K562 (cell line): ENCODE results near the gene EEF1AKMT4. TPM values are rescaled to one million over a fixed set of nuclear protein-coding genes. Genes with fewer than 3 reads are reported as not detected.
A peak's percentile ranks its signal among the peaks of the same experiment; 100 is the strongest.

Source experiments
- FOS ChIP-seq: IDR thresholded peaks from 3 replicates; pipeline ENCODE4 v1.6.1; 2011; ENCODE audit not compliant: insufficient read length; ENCODE audit errors: extremely low read depth
- MTA3 ChIP-seq: fragments of 450-650 bp; formaldehyde crosslinking; IDR thresholded peaks from 2 replicates; pipeline ENCODE4 v1.6.1; 2017; ENCODE audit warnings: mild to moderate bottlenecking, borderline replicate concordance
- TBP ChIP-seq: optimal IDR thresholded peaks from 2 replicates; pipeline ENCODE3; 2011; ENCODE audit warnings: low read depth, low read length, improper control_type of control experiment
- TEAD4 ChIP-seq, 2 experiments: sonication (generic) in 1 of 2; formaldehyde crosslinking in 1 of 2; IDR thresholded peaks; 2 replicates each; pipeline versions ENCODE4 v1.6.1 to v1.8.0; 2012 to 2022; ENCODE audit warnings: borderline replicate concordance in 1 of 2, inconsistent platforms in 1 of 2, low read length in 1 of 2, mild to moderate bottlenecking in 1 of 2, missing genetic modification reagents in 1 of 2
- polyA plus RNA-seq, 8 experiments: library from polyadenylated mRNA; depleted of rRNA in 4 of 8; stranded (reverse) in 5 of 8; unstranded in 3 of 8; fragments of >200 nt; fragmentation: Nextera tagmentation in 2 of 8; fragmentation: Illumina TruSeq in 1 of 8; extraction: Ambion mirVana in 2 of 8; extraction: Trizol in 1 of 8; gene quantifications; 2 replicates each; pipeline versions ENCODE4 v1.2.1 to v1.2.3, GENCODE V29; 2011 to 2014; ENCODE audit warnings: inconsistent platforms in 1 of 8, missing spikeins in 1 of 8
- total RNA-seq, 7 experiments: library from RNA; depleted of rRNA in 6 of 7; stranded (reverse); fragments of >200 nt in 6 of 7; fragmentation: Illumina TruSeq in 2 of 7; extraction: Trizol in 2 of 7; gene quantifications; 2 replicates each; pipeline versions ENCODE4 v1.2.1 to v1.2.3, GENCODE V29; 2011 to 2021; ENCODE audit warnings: low replicate concordance in 1 of 7
- TF ChIP-seq, protein P1 (sequence below): fragments of 450-650 bp; IDR thresholded peaks from 2 replicates; pipeline ENCODE4 v1.6.1; 2016; ENCODE audit warnings: low read depth

Gene EEF1AKMT4
- total and polyA plus RNA-seq, 9 of the 15 experiments (the other 6 are each of a cell fraction or from before 2014, with no cell fraction given): 10.3 to 49.4 (median 18.9) TPM

DNA sequence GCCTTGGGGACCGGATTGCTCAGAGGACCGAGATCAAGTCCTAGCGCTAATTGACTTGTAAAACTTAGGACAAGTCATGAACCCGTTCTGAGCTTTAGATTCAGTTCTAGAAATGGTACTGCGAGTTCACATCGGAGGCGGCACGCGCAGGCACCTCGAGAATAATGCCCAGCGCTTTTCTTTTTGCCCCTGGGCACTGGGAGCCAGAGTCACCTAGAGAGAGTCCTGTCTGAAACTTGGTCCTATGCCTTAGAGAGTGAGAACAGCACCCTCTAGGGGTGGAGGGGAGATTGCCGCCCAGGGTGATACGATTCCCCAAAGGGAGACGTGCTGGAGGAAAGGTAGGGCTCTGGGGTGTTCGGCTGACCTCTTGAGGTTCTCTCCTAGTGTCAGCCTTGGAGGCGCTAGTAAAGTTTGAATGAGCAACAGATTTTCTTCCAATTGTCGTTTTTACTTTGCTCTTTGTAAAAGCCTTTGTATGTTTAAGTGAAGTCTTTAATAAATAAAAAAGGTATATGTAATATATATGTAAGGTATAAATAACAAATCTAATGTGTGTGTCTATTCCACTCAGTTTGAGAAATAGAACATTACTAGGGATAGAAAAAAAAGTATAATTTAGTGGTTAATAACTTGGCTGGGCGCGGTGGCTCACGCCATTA lies 826 bp downstream of the EEF1AKMT4 start (continued):
- TF ChIP-seq, protein P1, sequence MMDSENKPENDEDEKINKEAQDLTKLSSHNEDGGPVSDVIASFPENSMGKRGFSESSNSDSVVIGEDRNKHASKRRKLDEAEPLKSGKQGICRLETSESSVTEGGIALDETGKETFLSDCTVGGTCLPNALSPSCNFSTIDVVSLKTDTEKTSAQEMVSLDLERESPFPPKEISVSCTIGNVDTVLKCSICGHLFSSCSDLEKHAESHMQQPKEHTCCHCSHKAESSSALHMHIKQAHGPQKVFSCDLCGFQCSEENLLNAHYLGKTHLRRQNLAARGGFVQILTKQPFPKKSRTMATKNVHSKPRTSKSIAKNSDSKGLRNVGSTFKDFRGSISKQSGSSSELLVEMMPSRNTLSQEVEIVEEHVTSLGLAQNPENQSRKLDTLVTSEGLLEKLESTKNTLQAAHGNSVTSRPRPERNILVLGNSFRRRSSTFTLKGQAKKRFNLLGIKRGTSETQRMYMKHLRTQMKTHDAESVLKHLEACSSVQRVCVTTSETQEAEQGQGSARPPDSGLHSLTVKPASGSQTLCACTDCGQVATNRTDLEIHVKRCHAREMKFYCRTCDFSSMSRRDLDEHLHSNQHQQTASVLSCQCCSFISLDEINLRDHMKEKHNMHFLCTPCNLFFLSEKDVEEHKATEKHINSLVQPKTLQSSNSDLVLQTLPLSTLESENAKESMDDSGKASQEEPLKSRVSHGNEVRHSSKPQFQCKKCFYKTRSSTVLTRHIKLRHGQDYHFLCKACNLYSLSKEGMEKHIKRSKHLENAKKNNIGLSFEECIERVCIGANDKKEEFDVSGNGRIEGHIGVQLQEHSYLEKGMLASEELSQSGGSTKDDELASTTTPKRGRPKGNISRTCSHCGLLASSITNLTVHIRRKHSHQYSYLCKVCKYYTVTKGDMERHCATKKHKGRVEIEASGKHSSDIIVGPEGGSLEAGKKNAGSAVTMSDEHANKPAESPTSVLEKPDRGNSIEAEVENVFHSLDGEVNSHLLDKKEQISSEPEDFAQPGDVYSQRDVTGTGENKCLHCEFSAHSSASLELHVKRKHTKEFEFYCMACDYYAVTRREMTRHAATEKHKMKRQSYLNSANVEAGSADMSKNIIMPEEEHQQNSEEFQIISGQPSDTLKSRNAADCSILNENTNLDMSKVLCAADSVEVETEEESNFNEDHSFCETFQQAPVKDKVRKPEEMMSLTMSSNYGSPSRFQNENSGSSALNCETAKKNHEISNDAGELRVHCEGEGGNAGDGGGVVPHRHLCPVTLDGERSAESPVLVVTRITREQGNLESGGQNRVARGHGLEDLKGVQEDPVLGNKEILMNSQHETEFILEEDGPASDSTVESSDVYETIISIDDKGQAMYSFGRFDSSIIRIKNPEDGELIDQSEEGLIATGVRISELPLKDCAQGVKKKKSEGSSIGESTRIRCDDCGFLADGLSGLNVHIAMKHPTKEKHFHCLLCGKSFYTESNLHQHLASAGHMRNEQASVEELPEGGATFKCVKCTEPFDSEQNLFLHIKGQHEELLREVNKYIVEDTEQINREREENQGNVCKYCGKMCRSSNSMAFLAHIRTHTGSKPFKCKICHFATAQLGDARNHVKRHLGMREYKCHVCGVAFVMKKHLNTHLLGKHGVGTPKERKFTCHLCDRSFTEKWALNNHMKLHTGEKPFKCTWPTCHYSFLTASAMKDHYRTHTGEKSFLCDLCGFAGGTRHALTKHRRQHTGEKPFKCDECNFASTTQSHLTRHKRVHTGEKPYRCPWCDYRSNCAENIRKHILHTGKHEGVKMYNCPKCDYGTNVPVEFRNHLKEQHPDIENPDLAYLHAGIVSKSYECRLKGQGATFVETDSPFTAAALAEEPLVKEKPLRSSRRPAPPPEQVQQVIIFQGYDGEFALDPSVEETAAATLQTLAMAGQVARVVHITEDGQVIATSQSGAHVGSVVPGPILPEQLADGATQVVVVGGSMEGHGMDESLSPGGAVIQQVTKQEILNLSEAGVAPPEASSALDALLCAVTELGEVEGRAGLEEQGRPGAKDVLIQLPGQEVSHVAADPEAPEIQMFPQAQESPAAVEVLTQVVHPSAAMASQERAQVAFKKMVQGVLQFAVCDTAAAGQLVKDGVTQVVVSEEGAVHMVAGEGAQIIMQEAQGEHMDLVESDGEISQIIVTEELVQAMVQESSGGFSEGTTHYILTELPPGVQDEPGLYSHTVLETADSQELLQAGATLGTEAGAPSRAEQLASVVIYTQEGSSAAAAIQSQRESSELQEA: no peak
- TF ChIP-seq MTA3: no peak; the same call in 1 of the 2 replicates
- peak; percentile 46 for TF ChIP-seq TBP
- TF ChIP-seq TEAD4 (IDR thresholded peaks at IDR 0.05; ENCODE audit: low read length): no peak
- TF ChIP-seq TEAD4 (CRISPR knock-in tag; IDR thresholded peaks at IDR 0.05; ENCODE audit: borderline replicate concordance): no peak
- no peak for TF ChIP-seq FOS
